Activated naive CD4-positive, alpha-beta T cell (primary cell): ENCODE measurements around the gene C1orf87.

Source experiments
- DNase-seq, 4 experiments: peaks; one replicate each; lab custom pipeline; 2025; lab: John Stamatoyannopoulos, UW

The C1orf87 gene

DNA sequence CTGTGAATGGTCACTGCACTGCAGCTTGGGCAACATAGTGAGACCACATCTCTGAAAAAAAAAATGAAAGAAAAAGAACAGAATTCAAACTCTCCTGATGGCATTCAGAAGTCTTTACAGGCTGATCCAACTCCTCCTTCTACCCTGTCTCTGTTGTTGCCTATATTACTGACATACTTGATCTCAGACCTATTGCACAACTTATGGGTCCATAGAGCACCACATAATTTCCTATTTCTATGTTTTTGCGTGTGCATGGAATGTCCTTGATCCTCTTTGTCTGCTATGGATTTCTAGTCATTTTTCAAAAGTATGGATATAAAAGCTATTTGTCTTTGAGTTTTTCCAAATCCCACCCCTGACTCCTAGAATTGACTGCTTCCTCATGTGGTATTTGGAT, 124.6 kb downstream of the C1orf87 start:
- no peak for DNase-seq

DNA sequence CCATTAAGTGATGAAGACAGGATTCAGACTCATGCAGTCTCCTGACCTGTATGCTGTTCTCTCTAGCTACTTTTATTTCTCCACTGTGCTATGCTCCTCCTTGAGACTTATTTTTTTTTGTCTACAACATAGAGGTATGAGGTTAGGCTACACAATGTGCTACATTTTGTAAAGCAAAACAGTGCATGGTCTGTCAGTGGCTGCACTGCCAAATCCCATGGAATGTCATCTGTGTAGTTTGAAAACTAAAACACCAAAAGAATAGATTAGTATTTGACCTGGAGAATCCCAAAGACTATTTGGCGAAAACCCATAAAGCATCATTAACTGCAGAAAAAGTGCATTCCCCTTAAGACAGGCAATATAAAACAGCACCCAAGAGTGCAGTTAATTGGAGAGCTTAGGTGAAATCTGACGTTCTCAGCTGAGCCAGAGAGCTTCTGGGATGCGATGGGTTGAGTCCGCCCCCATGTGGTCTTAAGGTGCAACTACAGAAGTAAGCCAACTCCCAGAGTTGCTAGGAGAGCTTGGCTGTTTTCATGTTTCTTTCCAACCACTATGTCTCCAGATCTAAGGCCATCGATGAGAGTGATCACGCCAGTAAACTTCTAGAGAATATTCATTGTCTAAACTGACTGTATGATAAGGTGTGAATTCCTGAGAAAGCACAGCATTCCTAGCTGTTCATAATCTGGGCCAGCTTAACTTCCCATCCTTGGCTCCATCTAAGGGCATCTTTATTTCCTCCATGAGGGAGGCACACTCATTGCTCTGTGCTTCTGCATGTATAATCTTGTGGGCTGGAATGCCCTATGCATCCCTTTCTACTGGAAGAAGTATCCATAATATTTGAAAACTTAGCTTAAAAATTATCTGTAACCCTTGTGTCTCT, 126.3 kb downstream of the C1orf87 start:
- DNase-seq: peak in 2 of 4 experiments; percentile 10 to 24

DNA sequence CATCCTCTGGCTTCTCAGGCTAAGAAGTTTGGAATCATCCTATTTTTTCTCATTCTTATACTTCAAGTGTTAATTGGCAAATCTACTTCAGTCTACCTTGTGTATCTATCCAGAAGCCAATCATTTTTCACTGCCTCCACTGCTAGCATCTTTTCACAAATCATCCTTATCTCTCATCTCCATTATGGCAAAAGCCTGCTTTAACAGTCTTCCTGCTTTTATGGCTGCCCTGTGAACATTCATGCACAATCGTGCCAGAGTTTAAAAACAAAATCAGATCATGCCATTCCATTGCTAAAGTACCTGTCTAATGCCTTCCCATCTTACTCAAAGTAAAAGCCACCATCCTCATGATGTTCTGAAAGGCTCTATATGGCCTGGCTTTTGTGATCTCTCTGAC, 127.8 kb downstream of the C1orf87 start:
- DNase-seq: no peak
